GM18499 (cell line): Measurements from ENCODE around the gene BCAR3.

Experiments
- ATAC-seq: cut with Tn5 transposase; IDR thresholded peaks from one replicate; pipeline ENCODE4 v1.9.1; 2021; ENCODE audit warnings: moderate number of reproducible peaks; ENCODE audit not compliant: insufficient read depth, unreplicated experiment

BCAR3 gene

DNA sequence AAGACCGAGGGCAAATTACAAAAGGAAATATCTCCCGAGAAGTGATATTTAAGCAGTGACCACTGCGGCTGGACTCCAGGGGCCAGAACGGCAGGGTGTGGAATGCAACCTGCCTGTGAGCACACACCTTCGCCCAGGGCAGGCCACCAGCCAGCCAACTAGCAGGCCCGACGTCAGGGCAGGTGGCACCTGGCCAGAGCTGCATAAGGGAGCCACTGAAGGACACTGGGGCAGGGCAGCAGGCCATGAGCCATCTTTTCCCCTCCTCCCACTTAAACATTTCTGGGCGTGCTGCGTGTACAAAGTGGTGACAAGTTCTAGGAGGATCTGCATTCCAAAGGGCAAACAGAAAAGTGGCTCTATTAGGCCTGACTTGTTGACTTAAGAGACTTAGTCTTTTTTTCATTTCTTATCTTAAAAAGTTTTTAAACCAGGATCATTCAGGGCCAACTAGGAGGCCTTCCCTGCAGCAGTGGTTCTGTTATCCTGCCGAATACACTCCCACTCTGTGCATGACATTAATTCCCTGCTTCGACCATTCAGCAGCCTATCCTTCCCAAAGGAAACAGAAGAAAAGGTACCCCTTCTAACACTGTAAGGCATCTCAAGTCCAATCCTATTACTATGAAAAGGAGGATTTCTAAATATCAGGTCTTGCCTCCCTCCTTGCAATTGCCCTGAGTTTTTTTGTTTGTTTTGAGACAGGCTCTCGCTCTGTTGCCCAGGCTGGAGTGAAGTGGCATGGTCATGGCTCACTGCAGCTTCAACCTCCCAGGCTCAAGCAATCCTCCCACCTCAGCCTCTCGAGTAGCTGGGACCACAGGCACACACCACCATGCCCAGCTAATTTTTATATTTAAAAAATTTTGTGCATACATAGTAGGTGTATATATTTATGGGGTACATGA is 96.3 kb downstream of the BCAR3 start:
- no peak for ATAC-seq

DNA sequence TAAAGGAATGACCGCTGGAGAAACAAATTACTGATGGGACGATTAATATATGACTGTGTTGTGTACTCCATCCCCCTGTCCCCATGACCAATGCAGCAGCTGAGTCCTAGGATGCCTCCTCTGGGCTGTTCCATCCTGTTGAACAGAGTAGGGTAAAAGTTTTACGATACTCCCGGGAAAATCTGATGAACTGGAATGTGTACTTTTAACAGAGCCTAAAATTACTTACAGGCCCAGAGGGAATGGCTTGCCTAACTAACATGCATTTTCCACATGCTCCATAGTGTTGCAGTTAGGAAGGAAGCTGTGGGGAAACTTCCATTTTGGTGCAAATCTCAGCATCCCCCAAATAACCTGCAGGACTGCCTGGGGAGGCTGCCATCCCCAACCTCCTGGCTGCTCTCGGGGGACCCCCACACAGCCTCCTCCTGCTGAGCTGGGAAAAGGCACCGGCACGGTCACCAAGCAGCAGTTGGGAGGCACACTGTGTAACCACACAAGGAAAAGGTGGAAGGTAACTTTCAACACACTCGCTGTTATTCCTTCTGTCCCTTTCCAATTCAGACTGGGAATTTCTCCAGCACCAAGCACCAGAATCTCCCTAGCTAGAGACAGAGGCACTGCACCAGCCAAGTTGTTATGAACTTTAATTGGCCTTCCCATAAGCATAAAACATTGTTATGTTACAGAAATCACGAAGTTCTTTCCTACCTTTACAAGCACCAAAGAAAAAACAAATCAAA is 97.2 kb downstream of the BCAR3 start:
- no peak for ATAC-seq

DNA sequence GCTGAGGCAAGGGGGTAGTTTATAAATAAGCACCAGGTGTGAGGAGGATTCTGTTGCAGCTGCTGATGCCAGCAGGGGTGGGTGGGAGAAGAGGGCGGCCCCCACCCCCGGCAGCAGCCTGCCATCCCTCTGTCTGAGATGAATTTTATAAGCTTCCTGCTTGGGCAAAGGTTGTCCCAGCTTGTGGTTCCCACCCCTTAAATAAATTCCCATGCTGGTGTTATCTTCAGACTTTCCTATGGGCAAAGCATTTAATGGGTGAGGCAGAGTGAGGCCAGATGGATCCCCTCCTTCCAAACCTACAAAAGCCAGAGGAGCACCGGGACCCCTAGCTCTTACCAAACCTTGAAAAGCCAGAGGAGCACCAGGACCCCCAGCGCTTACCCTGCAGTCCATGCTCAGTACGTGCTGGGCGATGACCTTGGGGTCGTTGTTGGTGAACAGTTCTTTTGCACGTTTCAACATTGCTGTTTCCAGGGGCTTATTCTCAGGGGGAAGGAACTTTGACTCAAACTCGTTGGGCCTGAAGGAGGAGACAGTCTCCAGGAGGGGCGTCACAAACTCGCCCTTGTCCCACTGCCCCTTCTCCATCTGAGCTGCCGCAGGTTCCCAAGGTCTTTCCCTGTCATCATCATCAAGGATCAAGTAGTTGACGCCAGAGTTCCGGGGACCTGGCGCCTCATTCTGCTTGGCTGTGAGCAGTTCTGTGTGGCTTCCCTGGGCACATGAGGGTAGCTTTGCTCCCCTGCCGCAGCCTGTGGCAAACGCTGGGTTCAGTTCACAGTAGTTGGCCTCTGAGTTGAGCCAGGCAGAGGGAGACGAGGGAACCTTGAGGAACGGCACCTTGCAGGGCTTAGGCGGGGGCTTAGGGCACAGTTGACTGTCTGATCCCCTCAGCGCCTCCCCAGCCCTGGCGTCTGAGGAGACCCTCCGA is 99.5 kb downstream of the BCAR3 start:
- no peak for ATAC-seq

DNA sequence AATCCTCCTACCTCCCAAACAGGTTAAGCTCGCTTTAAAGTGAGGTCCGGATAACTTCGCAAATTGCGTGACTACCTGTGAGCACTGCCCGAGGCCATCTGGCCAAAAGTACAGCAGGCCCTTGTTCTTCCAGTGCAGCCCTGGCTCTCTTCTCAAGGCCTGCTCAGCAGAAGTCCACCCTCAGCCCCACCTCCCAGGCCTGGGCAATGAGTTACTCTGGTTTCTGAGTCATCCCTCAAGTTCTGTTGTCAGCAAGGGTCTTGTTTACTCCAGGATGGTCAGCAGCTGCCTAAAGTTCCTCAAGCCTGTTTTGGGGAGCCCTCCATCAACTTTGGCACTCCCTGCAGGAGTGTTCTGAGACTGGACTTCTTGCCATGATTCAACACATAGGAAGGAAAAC is 101.7 kb downstream of the BCAR3 start:
- no peak for ATAC-seq

DNA sequence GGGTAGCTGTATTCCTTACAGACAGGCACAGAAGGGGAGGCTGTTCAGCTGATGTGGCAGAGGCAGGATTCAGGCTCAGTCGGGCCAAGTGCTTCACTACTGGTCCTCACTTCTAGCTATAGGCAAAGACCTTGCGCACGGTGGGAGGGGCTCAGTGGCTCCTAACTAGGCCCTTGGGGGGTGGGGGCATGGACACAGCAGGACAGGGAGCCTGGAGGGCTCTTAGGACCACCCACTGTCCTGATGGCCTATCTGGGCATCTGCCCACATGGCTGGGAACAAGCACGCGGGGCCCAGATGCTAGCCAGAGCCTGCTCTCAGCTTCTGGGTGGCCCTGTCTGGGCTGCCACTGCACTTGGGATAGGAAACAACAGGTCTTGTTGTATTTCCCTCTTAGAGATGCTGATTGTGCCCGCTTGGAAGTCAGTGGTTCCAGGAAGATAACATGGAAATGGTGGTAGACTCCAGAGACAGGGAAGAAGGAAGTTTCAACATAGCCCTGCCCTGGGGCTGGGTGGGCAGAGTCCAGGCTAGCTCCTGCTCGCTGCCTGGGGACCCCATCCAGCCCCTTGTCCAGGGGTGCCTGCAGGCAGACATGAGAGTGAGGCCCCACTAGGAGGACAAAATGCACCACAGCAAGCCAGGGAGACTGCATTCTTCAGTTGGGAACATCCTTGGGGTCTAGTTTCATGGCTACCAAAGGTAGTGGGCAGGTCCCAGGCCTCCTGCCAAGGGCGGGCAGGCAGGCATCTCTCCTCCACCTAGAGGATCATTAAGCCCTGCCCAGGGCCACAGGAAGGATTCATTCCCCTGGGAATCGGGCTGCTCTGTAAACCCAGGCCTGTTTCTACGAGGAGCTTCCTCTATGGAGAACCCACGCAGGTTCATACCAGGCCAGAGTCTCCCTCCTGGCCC is 102.5 kb downstream of the BCAR3 start:
- ATAC-seq: no peak

DNA sequence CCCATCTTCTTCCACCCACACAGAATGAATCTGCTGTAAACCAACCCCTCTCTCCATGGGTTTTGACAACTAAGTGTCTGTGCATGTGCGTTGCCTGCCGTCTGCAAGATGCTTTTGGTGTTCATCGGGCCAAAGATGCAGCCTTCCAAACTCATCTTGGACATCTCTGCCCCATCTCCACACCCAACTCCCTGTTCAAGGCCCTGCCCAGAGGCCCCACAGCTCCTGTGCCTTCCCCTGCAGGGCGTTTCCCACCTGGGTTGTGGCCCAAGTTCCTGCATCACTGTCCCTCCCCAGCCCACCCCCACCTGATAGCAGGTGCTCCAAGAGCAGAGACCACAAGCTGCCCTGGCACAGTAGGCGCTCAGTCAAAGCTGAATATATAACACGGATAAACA is 103.2 kb downstream of the BCAR3 start:
- no peak for ATAC-seq

DNA sequence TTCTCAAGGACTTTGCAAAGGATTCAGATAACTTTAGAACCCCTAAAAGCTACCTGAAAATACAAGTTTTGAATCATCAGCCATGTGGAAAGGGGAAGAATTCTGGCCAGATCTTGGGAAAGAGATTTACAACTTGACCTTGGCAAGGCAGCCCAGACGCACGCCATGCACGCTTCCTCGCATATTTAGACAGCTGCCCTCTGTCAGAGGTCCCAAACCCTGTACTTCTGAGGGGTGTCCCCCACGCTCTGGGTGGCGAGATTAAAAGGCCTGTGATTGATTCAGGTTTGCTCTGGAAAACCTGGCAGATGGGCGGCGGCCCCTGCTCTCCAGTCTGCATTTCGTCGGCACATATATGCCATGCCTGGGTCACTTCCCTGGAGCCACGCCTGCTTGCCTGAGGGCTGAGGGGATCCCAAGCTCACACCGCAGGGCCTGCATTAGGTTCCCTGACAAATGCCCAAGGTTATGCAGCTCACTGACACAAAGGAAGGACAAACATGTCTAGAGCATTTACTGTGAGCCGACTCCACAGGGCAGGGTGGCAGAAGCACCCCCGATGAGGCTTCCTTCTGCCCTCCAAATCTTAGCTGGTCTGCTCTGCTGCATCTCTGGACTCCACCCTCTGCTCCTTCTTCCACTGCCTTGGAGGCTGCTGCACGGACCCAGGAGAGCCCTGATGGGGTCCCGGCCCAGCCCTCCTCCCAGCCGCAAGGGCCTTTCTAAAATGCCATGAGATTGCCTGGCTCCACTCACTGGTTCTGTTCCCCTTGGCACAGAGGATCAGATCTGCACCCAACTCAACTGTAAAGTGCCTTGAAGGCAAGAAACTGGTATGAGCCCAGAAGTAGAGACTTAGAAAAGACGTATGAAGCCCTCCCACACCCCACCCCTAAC is 103.9 kb downstream of the BCAR3 start:
- ATAC-seq: no peak

DNA sequence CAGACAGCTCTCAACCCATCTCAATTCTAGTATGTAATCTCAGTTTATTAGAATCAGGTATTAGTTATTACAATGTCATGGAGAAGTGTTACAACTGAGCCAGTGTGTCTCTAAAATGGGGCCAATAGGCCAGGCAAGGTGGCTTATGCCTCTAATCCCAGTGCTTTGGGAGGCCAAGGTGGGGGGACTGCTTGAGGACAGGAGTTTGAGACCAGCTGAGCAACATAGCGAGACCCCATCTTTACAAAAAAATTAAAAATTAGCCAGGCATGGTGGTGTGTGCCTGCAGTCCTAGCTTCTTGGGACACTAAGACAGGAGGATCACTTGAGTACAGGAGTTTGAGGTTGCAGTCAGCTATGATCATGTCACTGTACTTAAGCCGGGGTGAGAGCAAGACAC is 104.9 kb downstream of the BCAR3 start:
- no peak for ATAC-seq

DNA sequence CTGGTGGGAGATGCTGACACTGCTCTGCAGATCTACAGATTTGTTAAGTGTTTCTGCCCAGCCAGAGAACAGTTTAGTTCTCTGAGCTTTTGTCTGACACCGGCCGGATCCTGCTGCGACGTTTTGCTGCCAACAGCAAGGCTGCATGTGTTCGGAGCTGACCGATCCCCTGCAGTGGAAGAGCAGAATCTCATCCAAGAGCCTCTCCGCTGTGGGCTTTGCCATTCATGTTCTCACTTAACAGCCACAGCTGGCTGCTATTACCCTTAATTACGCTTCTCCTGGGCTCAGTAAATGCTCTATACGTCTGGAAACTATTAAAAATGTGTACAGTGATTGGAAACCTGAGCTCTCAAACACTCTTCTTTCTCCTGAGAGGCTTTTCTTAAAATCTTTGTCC is 105.3 kb downstream of the BCAR3 start:
- ATAC-seq: no peak

DNA sequence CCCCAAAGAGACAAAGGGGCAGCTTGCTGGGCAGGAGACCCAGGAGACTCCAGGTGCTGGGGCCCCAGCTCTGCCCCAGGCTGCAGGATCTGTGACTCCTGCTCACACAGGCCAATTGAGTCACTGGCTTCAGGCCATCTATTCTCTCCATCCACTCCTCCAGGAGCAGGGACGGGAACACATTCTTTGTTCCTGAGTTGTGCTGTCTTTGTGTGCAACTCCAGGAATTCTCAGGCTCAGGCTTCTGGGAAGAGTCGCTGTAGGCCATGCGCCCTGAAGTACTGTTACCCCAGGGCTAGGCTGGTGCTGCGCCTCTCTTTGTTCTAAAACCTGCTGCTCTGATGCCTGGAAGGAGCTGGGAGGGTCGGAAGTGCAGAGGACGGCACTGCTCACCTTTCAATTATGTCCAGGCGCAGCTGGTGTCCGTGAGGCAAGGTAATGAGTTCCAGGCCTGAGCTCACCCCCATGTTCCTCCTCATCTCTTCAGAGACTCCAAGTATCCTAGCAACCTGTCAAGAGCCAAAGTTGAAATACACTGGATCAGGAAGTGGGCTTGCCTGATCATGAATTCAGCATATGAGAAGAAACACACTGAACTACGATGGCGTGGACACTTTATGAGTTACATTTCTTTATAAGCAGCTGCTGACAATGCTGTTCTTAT is 105.9 kb downstream of the BCAR3 start:
- ATAC-seq: no peak

DNA sequence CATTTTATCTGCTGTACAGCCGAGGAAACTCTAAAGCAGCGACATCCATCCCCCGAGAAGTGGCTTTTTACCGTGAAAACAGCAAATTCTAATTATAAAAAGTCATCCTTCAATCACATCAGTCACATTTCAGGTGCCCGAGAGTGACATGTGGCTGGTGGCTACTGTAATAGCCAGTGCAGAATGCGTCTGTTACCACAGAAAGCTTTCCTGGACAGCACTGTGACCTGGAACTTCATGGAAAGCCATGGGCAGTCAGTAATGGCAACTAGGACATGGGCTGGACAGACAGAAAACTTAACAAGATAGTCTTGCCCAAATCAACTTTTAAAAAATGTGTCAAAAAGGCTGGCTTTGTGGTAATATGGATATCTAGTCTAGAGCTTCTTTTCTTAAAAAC is 106.6 kb downstream of the BCAR3 start:
- no peak for ATAC-seq

DNA sequence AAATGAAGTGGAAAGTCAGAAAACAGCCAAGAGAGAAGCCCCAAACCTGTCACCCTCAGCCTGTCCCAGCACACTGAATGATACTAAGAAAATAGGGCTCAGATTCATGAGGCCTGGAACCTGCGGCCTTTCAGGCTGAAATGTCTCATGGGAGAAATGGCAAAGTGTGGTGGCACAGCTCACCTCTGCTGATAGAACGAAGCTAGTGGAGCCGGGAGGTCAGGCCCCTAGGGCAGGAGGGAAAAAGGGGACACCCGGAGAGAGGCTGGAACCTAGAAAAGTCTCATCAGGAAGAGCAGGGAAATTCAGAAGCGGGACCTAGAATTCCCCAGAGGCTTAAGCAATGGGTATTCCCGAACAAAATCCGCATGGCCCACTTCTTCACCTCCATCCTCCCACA is 107.1 kb downstream of the BCAR3 start:
- ATAC-seq: no peak

DNA sequence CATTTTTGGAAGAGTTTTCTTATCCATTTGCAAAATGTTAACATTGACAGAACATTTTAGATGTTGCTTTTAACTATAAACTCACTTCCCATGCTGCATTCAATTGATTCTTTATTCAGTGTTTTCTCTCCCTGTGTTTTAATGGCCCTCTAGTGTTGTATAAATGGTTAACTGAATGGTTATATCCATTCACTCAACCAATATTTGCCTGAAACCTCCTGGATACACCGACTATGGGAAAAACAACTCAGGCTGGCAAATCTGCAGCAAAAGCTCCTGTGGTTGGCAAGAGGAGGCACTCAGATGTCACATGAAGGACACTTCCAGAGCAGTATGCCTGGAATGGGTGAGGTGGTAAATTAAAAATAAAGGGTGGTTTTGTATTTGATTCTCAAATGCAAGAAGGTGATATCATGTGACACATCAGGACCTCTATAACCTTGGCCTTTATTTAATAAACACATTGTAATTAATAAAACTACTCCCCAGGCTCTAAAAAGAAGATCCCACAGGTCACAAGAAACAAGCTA is 107.6 kb downstream of the BCAR3 start:
- ATAC-seq: no peak

DNA sequence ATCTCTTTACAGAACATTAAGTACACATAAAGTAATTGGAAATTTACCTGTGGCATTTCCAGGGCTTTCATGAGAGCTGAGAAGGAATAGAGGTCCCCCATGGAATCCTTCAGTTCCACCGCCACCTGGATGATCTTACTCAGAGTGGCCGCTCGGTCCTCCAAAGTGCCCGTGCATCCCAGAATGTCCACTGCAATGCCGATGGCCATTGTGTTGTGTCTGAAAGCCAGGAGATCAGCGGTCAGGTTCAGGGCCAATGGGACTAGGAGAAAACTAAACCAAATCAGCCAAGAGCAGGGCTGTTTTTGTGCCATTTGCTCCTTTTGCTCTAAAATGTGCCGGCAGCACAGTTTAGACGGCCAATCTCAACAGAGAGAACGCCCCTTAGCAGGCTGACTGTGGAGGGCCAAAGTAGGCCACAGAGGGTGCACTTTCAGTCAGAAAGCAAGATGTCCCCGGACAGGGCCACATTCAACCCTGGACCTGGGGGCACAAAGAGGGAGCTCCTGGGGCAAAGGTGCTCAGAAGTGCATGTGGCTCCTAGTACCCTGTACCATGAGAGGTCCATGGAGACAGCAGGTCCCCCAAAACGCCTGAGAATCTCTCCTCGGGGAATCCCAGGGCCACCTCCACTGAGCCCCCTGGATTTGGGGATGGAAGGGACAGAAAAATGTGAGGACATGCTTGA is 109.9 kb downstream of the BCAR3 start:
- no peak for ATAC-seq

DNA sequence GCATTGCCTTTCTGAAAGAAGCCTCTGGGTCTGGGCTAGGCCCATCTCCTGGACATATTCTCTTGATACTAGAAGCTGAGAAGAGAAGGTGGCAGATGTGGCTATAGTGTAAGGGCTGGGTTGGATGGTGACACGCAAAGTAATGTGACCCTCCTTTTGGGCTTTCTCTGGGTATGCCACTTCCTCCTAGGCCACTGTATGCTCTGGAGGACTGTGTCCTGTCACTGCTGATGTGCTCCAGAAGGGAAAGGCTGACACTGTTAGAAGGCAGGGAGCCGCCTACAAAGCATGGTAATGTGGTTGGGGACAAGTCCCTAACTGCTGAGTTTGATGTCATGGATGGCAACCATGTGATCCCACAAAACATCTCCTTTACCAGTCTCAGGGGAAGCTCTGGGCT is 112.1 kb downstream of the BCAR3 start:
- ATAC-seq: no peak

DNA sequence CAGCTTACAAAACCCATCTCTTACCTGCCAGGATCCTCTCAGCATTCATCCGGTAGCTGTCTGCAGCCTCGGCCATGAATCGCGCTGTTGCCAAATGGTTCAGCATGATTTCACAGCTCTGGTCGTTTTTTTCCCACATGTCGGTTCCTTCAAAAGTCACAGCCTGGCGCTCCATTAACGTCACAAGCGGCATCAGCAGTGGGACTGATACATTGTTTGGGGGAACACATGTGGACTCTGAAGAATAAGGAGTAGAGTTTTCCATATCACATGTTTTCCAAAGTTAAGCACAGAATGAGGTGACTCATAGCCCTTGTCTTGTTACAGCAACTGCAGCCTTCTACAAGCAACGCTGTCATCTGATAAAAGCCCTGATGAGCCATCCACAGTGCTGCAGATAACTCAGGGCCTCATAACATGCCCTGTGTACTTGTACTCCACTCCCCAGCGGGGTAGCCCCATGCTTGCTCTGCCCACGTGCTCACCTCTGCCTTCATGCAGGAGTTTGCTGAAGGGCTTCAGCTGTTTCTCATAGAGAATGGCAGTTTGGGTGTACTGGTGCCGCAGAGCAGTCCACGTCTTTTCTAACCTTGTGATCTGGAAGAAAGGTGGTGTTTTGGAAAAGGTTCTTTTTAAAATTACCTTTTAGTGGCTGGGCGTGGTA is 114.2 kb downstream of the BCAR3 start:
- ATAC-seq: no peak

DNA sequence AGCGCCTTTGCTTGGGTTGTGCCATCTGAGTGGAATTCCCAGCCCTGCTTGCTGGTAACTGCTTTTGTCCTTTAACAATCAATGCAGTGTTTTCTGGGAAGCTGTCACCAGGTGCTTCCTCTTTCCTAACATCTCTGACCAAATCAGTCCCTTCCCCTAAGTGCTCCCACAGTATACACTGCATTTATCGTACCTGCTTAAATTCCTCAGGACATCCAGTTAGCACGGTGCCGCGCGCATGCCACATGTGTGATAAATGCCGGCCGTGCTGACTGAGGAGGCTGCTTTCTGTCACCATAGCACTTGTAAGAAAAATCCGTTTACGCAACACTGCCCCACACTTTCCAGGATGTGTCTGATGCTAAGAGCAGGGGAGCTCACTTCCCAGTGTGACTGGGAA is 115.4 kb downstream of the BCAR3 start:
- ATAC-seq: no peak
